Keratinocyte (primary cell): ENCODE measurements around the gene HOXA6.

ENCODE experiments used
- CTCF ChIP-seq, 3 experiments: IDR thresholded peaks in 1 of 3; conservative IDR thresholded peaks in 1 of 3; optimal IDR thresholded peaks in 1 of 3; 2 replicates in 2 of 3; 3 replicates in 1 of 3; pipeline versions ENCODE3 to v1.5.1; 2011; ENCODE audit warnings: low read length in 3 of 3, mild to moderate bottlenecking in 3 of 3, moderate library complexity in 2 of 3, control low read depth in 1 of 3, inconsistent platforms in 1 of 3; ENCODE audit not compliant: insufficient read depth in 2 of 3; ENCODE audit errors: extremely low read depth in 1 of 3
- EZH2 ChIP-seq: IDR thresholded peaks from one replicate; pipeline ENCODE4 v1.6.1; 2012; ENCODE audit warnings: inconsistent platforms, mild to moderate bottlenecking, low read length, moderate library complexity

DNA sequence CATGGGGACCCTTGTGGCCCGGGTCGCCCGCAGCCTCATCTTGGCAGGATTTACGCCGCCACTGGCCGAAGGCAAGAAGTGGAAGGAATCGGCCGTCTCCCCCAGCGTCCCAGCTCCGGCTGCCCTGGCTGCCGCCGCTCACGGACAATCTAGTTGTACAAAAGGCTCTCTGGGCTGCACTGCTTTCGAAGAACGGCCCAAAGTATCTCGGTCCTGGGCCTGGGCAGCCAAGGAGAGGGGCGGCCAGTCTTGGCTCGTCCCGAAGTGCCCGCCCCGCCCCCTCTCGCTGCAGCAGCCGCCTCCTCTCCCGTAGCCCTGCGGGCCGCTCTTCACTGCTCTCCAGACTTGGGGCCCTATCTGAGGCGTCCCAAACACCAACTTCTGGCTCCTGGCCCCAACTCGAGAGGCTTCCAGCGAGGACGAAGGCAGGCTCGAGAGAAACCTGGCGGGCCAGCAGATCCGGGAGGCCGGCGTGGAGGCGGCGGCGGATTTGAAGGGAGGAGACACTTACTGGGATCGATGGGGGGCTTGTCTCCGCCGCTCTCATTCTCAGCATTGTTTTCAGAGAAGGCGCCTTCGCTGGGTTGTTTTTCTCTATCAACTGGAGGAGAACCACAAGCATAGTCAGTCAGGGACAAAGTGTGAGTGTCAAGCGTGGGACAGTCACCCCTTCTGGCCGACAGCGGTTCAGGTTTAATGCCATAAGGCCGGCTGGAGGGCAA lies 17.0 kb upstream of the HOXA6 start:
- TF ChIP-seq CTCF (optimal IDR thresholded peaks at IDR 0.05 in 1 of 3, IDR thresholded peaks at IDR 0.05 in 1 of 3, conservative IDR thresholded peaks at IDR 0.05 in 1 of 3; ENCODE audit: extremely low read depth in 1 of 3, insufficient read depth in 2 of 3, low read length in 3 of 3): peak in 2 of 3 experiments; percentile 33 to 40
- TF ChIP-seq EZH2: no peak
